Gastroesophageal sphincter (tissue), 4 donors: ENCODE measurements around the gene SIPA1. TPM values are rescaled to one million over a fixed set of nuclear protein-coding genes. Genes with fewer than 3 reads are reported as not detected.
A peak's percentile ranks its signal among the peaks of the same experiment; 100 is the strongest.
"Not testable (repeated sequence)": the region's sequence is repeated elsewhere in the genome, so short reads cannot be mapped to it uniquely, and the experiment has no call there.

Experiments used
- ATAC-seq: fragments of 150-250 bp; one replicate; pipeline ENCODE4 v1.9.1; 2016; ENCODE audit warnings: mild to moderate bottlenecking, moderate library complexity
- H3K27ac ChIP-seq, 4 donors: fragments of 200-600 bp; sonication (generic) in 3 of 4; 1 replicate in 3 of 4; 2 replicates in 1 of 4; pipeline ENCODE4 v1.5.1; 2016 to 2019
- H3K27me3 ChIP-seq: fragments of 200-600 bp; sonication (generic); one replicate; pipeline ENCODE4 v1.5.1; 2019
- H3K36me3 ChIP-seq, 2 donors: fragments of 200-600 bp; sonication (generic); one replicate each; pipeline ENCODE4 v1.5.1; 2019; ENCODE audit warnings: control low read depth in 1 of 2
- H3K4me1 ChIP-seq, 3 donors: fragments of 200-600 bp; sonication (generic); 1 replicate in 2 of 3; 2 replicates in 1 of 3; pipeline ENCODE4 v1.5.1; 2016 to 2019; ENCODE audit warnings: control low read depth in 2 of 3
- H3K4me3 ChIP-seq, 2 donors: fragments of 200-600 bp; sonication (generic); one replicate each; pipeline ENCODE4 v1.5.1; 2019; ENCODE audit warnings: mild to moderate bottlenecking in 1 of 2, moderate library complexity in 1 of 2
- H3K9me3 ChIP-seq, 3 donors: fragments of 200-600 bp; sonication (generic); one replicate each; pipeline ENCODE4 v1.5.1; 2017 to 2019; ENCODE audit warnings: control low read depth in 2 of 3
- EP300 ChIP-seq: sonication (generic); formaldehyde crosslinking; IDR thresholded peaks from one replicate; pipeline ENCODE4 v1.6.1; 2017; ENCODE audit warnings: antibody characterized with exemption, mild to moderate bottlenecking
- POLR2A ChIP-seq, 2 donors: fragments of 450-650 bp; IDR thresholded peaks; one replicate each; pipeline ENCODE4 v1.6.1; 2017; ENCODE audit warnings: antibody characterized with exemption in 2 of 2, mild to moderate bottlenecking in 2 of 2, moderate library complexity in 1 of 2
- POLR2AphosphoS5 ChIP-seq: sonication (generic); formaldehyde crosslinking; IDR thresholded peaks from one replicate; pipeline ENCODE4 v1.6.1; 2017; ENCODE audit warnings: antibody characterized with exemption
- WGBS, 2 donors: methylation state at CpG; one replicate each; pipeline ENCODE4 v1.1.5; 2018; ENCODE audit warnings: low coverage in 1 of 2; 5-methylcytosine and 5-hydroxymethylcytosine counted together
- total RNA-seq, 4 donors: library from RNA; depleted of rRNA; stranded (reverse); fragments of >200 nt; gene quantifications; one replicate each; pipeline ENCODE4 v1.1.0, GENCODE V29; 2016
- TF ChIP-seq, protein P1 (sequence below), 4 experiments: fragments of 200-600 bp in 2 of 4; fragments of 450-650 bp in 2 of 4; sonication (generic) in 1 of 4; IDR thresholded peaks; one replicate each; pipeline ENCODE4 v1.5.1; 2017 to 2019; ENCODE audit warnings: antibody characterized with exemption in 4 of 4, mild to moderate bottlenecking in 2 of 4, moderate library complexity in 2 of 4

SIPA1 gene
- total RNA-seq, 4 donors from 2014 or later: 32.9 to 45.0 (median 38.3) TPM

DNA sequence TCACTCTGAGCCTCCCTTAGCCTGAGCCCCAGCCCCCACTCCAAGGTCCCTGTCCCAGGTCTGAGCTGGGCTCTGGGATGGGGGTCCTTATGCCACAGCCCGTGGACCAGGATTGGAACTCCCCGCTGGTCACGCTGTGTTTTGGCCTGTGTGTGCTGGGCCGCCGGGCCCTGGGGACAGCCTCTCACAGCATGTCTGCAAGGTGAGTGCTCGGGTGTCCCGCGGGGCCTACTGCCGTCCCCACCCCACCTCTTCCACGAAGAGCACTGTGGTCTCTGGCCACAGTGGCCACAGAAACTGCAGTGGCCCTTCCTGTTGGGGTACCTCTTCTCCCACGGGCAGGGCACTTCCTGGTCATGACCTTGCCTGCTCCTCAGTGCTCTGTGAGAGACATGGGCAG is 3.5 kb upstream of the SIPA1 start:
- Histone ChIP-seq H3K27me3 (no peaks in the 10 kb centered on the region), H3K27ac (no peak overlapping the region), H3K9me3 (no peaks in the 10 kb centered on the region), H3K36me3 (peaks cover 0 to 77% of the 10 kb centered on the region in 2 donors), H3K4me1 (peaks cover 0 to 27% (median 15%) of the 10 kb centered on the region in 3 donors), H3K4me3 (no peak overlapping the region)
- TF ChIP-seq POLR2A (IDR thresholded peaks at IDR 0.05) (no peak), EP300 (no peak), POLR2AphosphoS5 (no peak)
- TF ChIP-seq, protein P1, sequence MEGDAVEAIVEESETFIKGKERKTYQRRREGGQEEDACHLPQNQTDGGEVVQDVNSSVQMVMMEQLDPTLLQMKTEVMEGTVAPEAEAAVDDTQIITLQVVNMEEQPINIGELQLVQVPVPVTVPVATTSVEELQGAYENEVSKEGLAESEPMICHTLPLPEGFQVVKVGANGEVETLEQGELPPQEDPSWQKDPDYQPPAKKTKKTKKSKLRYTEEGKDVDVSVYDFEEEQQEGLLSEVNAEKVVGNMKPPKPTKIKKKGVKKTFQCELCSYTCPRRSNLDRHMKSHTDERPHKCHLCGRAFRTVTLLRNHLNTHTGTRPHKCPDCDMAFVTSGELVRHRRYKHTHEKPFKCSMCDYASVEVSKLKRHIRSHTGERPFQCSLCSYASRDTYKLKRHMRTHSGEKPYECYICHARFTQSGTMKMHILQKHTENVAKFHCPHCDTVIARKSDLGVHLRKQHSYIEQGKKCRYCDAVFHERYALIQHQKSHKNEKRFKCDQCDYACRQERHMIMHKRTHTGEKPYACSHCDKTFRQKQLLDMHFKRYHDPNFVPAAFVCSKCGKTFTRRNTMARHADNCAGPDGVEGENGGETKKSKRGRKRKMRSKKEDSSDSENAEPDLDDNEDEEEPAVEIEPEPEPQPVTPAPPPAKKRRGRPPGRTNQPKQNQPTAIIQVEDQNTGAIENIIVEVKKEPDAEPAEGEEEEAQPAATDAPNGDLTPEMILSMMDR (IDR thresholded peaks at IDR 0.05): no peak
- no peak for ATAC-seq
- WGBS, 2 donors: no CpG with 5 or more reads among the region's 11 CpGs

DNA sequence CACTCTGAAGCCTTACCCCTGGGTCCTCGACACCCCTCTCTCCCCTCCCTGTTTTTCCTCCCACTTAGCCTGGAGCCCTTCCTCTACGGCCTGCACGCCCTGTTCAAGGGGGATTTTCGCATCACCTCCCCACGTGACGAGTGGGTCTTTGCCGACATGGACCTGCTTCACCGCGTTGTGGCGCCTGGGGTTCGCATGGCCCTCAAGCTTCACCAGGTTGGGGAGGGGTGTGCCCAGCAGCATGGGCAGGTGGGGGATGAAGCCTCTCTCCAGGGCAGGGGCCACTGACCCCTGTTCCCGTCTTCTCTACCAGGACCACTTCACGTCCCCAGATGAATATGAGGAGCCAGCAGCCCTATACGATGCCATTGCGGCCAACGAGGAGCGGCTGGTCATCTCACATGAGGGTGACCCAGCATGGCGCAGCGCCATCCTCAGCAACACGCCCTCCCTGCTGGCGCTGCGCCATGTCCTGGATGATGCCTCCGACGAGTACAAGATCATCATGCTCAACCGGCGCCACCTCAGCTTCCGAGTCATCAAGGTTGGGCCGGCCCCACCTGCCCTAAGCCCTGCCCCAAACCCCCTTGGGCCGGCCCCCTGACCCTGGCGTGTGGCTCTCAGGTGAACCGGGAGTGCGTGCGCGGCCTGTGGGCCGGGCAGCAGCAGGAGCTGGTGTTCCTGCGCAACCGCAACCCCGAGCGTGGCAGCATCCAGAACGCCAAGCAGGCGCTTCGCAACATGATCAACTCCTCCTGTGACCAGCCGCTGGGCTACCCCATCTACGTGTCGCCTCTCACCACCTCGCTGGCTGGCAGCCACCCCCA is 2.8 kb upstream of the SIPA1 start:
- Histone ChIP-seq H3K9me3 (no peaks in the 10 kb centered on the region), H3K36me3 (peaks cover 0 to 70% of the 10 kb centered on the region in 2 donors)
- 60 to 88% methylated on average over 1 to 10 of the region's 46 CpGs for WGBS, 2 donors

DNA sequence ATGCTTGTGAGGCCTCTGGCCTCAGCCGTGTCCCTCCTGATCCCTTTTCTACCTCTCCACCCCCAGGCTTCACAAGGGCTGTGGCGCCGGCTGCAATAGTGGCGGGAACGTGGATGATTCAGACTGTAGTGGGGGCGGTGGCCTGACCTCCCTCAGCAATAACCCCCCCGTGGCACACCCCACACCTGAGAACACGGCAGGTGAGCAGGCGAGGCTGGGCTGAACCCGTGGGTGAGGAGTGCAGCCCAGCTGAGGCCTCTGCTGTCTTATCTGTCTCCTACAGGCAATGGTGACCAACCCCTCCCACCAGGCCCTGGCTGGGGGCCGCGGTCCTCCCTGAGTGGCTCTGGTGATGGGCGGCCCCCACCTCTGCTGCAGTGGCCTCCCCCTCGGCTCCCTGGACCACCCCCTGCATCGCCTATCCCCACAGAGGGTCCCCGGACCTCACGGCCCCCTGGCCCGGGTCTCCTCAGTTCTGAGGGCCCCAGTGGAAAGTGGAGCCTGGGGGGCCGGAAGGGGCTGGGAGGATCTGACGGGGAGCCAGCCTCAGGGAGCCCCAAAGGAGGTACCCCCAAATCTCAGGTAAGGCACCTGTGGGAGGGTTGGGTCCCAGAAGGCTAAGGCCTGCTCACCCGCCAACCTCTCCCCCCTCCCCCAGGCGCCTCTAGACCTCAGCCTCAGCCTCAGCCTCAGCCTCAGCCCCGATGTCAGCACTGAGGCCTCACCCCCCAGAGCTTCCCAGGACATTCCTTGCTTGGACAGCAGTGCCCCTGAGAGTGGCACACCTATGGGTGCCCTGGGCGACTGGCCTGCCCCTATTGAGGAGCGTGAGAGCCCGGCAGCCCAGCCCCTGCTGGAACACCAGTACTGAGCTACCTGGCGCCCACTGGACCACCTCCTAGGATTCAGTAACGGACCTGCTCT is 1.5 kb upstream of the SIPA1 start:
- no peak for ATAC-seq

More for the DNA sequence above, 2.8 kb upstream of the SIPA1 start:
- H3K4me1 ChIP-seq: peaks cover 0 to 34% (median 21%) of the 10 kb centered on the region in 3 donors
- no peak overlapping the region for H3K27ac ChIP-seq
- H3K27me3 ChIP-seq: no peaks in the 10 kb centered on the region
- no peak for TF ChIP-seq POLR2A (IDR thresholded peaks at IDR 0.05)
- TF ChIP-seq, protein P1 (IDR thresholded peaks at IDR 0.05): no peak
- no peak for TF ChIP-seq POLR2AphosphoS5
- TF ChIP-seq EP300: no peak
- H3K4me3 ChIP-seq: no peak overlapping the region
- no peak for ATAC-seq

DNA sequence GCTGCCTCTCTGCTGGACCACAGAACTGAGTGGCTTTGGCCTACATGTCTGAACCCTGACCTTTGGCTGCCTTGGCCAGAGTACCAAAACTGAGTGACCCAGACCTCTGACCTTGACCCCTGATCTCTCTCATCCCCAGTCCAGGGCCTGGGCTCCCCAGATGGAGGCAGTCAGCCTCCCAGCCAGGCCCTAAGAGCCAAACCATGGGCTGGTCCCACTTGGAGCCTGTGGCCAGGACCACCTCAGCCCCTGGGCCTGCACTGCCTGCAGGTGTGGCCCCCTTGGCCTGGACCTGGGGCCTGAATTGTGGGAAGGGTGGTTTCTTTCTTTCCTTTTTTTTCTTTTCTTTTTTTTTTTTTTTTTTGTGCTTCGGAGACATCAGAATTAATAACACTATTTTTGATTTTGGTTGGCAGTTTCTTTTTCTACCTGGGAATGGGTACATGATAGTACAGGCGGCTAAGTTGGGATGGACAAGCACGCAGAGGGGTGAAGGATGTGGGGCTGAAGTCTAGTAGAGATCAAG is 806 bp upstream of the SIPA1 start:
- H3K4me1 ChIP-seq: peaks cover 0 to 54% (median 28%) of the 10 kb centered on the region in 3 donors
- TF ChIP-seq POLR2AphosphoS5: no peak
- TF ChIP-seq EP300: no peak
- TF ChIP-seq POLR2A (IDR thresholded peaks at IDR 0.05): no peak
- TF ChIP-seq, protein P1 (IDR thresholded peaks at IDR 0.05): no peak
- H3K9me3 ChIP-seq: no peaks in the 10 kb centered on the region
- H3K27me3 ChIP-seq: no peaks in the 10 kb centered on the region
- H3K4me3 ChIP-seq: no peak overlapping the region
- H3K27ac ChIP-seq: peak overlapping the region in 3 of 4 donors; percentile 89 to 93 (median 91)
- no peak for ATAC-seq
- H3K36me3 ChIP-seq: peaks cover 0 to 65% of the 10 kb centered on the region in 2 donors
- 80 to 86% methylated on average over 2 of the region's 3 CpGs for WGBS, 2 donors

More for the DNA sequence above, 1.5 kb upstream of the SIPA1 start:
- Histone ChIP-seq H3K4me1 (peaks cover 0 to 46% (median 28%) of the 10 kb centered on the region in 3 donors), H3K27ac (peak overlapping the region in 3 of 4 donors; percentile 4 to 91 (median 89)), H3K4me3 (no peak overlapping the region), H3K27me3 (no peaks in the 10 kb centered on the region), H3K9me3 (no peaks in the 10 kb centered on the region), H3K36me3 (peaks cover 0 to 67% of the 10 kb centered on the region in 2 donors)
- TF ChIP-seq, protein P1 (IDR thresholded peaks at IDR 0.05): no peak
- TF ChIP-seq POLR2A (IDR thresholded peaks at IDR 0.05) (no peak), EP300 (no peak), POLR2AphosphoS5 (no peak)
- WGBS, 2 donors: no CpG with 5 or more reads among the region's 28 CpGs

DNA sequence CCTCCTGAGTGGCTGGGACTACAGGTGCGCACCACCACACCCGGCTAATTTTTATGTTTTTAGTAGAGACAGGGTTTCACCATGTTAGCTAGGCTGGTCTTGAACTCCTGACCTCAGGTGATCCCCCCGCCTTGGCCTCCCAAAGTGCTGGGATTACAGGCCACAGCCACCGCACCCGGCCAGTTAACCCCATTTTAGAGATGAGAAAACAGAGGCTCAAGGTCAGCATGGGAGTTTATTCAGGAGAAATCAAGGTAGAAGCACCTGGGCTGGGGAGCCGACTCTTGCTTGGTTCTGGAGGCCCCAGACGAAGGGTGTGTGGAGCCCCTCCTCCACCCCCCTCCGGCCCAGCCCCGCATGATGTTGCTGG is 1.3 kb downstream of the SIPA1 start:
- not testable (repeated sequence) for ATAC-seq, H3K9me3 ChIP-seq, H3K27me3 ChIP-seq
- Histone ChIP-seq H3K4me3 (peak overlapping the region in 1 of 2 donors; percentile 86), H3K36me3 (peaks cover 0 to 63% of the 10 kb centered on the region in 2 donors), H3K27ac (peak overlapping the region in 3 of 4 donors; percentile 89 to 93 (median 91)), H3K4me1 (peaks cover 0 to 58% (median 28%) of the 10 kb centered on the region in 3 donors)
- 74% methylated on average over 5 of the region's 9 CpGs; no CpG with 5 or more reads in 1 of the 2 donors for WGBS, 2 donors
